Endometrial microvascular endothelial cells (primary cell): ENCODE data around the gene SASH1. TPM values are rescaled to one million over a fixed set of nuclear protein-coding genes. Genes with fewer than 3 reads are reported as not detected.

Source experiments
- in situ Hi-C: cut with HindIII; loops from 2 replicates; pipeline ENCODE4 v1.10.0; 2017; ENCODE audit warnings: low sequenced_read_pairs, low pct_unique_long_range_greater_than_20kb; ENCODE audit errors: inconsistent ontology term
- total RNA-seq: library from RNA; depleted of rRNA; stranded (reverse); fragments of >200 nt; gene quantifications from one replicate; pipeline ENCODE4 v1.2.3, GENCODE V29; 2015; ENCODE audit errors: inconsistent ontology term

Gene SASH1
- total RNA-seq, 1 donor from 2014 or later, result 75.4 TPM

GRCh38 chr6:148446681-148447080, 104.0 kb downstream of the SASH1 start:
- in situ Hi-C loops, result no loop called here

- in situ Hi-C loops, result no loop called here
These were observed 105.0 kb downstream of the SASH1 start for GRCh38 chr6:148447521-148448230.

- in situ Hi-C loops, result no loop called here
These were observed 105.9 kb downstream of the SASH1 start for GRCh38 chr6:148448369-148449012.

GRCh38 chr6:148450866-148451265, 108.2 kb downstream of the SASH1 start:
- in situ Hi-C loops, result no loop called here

DNA sequence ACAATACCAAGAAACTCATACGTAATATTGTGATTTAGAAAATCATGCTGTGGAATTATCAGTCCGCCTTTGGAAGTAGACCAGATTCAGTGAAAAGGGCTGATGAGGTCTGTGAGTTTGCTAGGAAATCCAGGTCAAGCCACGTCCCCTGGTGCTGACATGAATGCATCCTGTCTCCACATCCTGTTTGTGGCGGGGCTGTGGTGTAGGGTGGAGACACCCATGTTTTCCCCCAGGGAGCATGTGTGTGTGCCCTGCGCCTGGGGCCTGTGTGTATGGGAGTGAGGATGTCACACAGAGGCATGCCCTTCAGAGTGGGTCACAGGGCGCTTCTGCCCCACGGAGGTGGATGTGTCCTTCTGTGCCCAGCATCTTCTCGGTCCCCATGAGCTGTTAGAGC, 109.1 kb downstream of the SASH1 start:
- in situ Hi-C loops, result no loop called here

- in situ Hi-C loops, result no loop called here
These were observed 110.2 kb downstream of the SASH1 start for GRCh38 chr6:148452876-148453275.

GRCh38 chr6:148453906-148454305, 111.3 kb downstream of the SASH1 start:
- in situ Hi-C loops, result no loop called here

DNA sequence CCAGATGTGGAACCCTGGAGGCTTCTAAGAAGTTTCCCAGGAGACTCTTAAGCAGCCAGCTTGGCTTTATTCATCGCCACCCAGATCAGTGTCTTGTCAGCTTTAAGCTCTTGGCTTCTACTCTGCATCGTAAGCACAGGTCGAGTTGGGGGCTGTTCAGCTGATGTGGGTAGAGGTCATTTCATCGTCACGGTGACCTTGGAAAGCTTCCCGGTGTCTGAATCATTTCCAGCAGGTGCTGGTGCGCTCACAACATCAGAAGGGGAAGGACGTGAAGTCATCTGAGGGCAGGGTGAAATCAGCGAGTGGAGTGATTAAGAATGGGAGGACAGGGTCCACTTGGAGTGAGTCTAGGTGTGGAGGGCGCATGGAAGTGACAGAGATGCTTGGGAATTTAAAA, 112.6 kb downstream of the SASH1 start:
- in situ Hi-C loops, result no loop called here

DNA sequence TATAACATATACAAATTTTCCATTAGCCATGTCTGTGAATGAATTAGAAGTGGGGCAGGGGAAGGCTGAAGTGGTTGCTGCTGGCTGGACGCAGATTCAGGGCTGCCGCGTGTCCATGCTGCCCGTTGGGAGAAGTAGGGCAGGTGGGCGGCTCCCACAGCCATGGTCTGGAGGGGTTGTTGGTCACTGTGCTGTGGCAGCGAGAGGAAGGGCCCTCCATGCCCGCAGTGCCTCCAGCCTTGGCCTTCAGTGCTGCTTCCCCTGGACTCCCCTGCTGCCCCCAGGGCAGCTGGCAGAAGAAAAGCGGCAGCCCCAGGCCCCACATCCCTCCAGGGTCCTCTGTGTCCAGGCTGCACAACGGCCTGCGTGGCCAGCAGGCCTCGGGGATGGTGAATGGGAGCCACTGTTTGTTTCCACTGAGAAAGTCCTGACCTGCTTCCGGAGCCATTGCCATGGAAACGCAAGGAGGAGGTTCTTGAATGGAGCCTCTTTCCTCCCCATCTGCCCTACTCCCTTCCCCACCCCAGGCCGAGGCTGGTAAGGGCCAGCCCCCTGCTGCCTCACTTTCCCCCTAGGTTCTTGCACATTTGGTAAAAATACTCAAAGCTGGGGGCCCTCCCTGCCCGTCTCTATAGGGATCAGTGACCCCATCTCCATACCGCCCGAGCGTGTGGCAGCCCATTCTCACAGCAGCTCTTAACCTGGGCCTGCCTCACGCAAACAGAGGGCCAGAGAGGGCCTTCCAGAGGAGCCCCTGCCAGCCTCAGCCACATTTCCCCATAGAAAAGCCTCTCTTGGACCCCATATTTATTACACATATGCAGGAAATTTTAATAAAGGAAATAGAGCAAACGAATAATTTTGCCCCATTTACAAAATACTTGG, 113.3 kb downstream of the SASH1 start:
- in situ Hi-C loops, result no loop called here

GRCh38 chr6:148457137-148457842, 114.7 kb downstream of the SASH1 start:
- in situ Hi-C loops, result no loop called here

- in situ Hi-C loops, result no loop called here
These were observed 115.2 kb downstream of the SASH1 start for GRCh38 chr6:148457843-148458159.

GRCh38 chr6:148459238-148459637, 116.6 kb downstream of the SASH1 start:
- in situ Hi-C loops, result no loop called here

DNA sequence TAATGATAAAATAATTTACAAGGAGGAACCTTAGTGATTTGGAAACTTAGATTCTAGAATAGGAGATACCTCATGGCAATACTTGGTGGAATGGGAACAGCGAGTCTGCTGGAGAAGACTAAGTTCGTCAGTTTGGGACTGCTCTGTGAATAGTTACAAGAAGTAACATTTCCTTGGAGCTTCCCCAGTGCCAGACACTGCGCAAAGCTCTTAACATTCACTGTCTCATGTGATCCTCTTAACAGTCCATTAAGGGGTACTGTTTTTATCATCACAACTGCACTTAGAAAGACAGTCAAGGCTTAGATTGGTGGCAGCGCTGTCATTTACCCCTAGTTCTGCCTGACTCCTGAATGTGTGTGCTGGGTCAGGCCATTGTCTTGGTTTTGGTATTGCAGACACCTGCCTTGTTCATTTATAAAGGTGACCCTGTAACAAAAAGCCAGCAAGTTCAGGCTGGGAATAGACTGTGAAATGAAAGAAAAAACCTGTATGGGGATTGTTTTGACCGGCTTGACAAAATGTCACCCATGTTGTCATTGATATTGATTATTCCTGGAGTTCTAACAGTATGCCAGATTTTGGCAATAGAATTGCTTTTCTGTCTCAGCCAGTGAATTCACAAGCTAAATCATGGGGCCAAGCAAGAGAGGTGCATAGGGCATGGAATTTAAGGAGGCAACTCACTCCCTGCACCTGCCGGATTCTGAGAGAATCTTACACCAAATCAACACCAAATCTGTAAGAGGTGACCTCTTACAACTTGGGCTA, 118.4 kb downstream of the SASH1 start:
- in situ Hi-C loops, result no loop called here

- in situ Hi-C loops, result no loop called here
These were observed 119.4 kb downstream of the SASH1 start for GRCh38 chr6:148461986-148462577.

- in situ Hi-C loops, result no loop called here
These were observed 121.0 kb downstream of the SASH1 start for GRCh38 chr6:148463671-148464070.

DNA sequence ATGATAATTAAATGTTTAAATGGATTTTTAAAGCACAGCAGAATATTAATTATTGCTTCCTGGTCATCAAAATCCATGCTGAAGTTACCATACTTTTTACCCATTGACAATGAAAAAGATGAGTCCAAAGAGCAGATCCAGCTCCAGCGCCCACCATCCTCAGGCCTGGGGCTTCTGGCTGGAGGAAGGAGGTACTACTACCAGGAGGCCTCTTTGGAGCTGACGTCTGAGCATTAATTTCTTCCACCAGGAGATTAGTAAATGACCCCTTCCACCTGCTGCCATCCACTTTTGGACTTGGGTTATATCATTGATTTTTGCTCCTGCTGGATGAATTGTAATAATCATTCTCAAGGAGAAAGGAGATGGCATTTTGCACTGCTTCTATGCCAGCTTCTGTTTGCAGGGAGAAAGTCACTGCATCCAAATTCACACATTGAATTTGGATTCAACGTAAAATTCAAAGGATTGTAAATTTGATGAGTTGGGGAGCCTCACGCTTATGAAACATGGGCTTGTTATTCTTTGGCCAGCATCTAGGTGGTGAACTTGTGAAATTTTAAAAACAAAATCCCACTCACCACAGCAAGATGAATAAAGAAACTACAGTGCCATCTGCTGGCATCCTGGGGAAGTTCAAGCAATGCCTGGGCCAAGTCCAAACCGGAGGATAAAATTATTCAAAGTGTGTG, 121.8 kb downstream of the SASH1 start:
- in situ Hi-C loops, result no loop called here

- in situ Hi-C loops, result no loop called here
These were observed 122.3 kb downstream of the SASH1 start for GRCh38 chr6:148465011-148465335.

DNA sequence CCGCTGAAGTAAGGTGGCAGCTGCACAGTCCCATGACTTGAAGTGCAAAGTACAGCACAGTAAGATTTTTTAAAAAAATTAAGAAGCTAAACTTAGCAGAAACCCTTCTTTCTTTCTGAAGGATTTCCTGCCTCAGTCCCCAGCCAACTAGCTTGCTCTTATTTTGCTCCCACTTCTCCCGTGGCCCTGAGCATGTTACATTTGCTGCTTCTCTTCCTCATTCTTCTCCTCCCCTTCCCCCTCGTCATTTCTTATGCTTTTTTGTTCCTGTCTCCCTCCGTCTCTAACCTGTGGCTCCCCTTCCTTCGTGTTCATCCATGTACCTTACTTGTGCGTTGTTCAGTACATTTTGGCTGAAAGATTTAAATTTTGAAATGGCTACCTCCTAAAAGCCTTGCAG, 123.0 kb downstream of the SASH1 start:
- in situ Hi-C loops, result no loop called here
